B cell (primary cell): ENCODE measurements around the gene ROR2. TPM values are rescaled to one million over a fixed set of nuclear protein-coding genes. Genes with fewer than 3 reads are reported as not detected.

Experiments used
- ATAC-seq: fragments of 200-7000 bp; cut with Tn5 transposase; one replicate; pipeline ENCODE4 v1.10.0; 2021; ENCODE audit warnings: low read depth, mild to moderate bottlenecking, moderate number of reproducible peaks, moderate library complexity
- CTCF ChIA-PET: fragments of 350-600 bp; sonication (Branson Sonifier 250); formaldehyde crosslinking; loops from one replicate; lab custom pipeline; 2021; ENCODE audit warnings: antibody characterized with exemption, inconsistent platforms; lab: Charles Lee
- POLR2A ChIA-PET: fragments of 350-600 bp; sonication (Branson Sonifier 250); formaldehyde crosslinking; loops from one replicate; lab custom pipeline; 2021; ENCODE audit warnings: antibody characterized with exemption; lab: Charles Lee
- DNase-seq: peaks from one replicate; pipeline ENCODE4 v3.0.0; 2013
- H2AFZ ChIP-seq: 2 replicates; pipeline ENCODE4 v1.6.1; 2012; ENCODE audit warnings: mild to moderate bottlenecking, low read depth, low read length; ENCODE audit not compliant: insufficient read depth, poor library complexity, severe bottlenecking
- H3K27ac ChIP-seq, 2 donors: 1 replicate in 1 of 2; 2 replicates in 1 of 2; pipeline ENCODE4 v1.5.1; 2012 to 2013; ENCODE audit warnings: low read length in 2 of 2, mild to moderate bottlenecking in 2 of 2, moderate library complexity in 1 of 2
- H3K27me3 ChIP-seq, 4 experiments: fragments of 200-600 bp in 1 of 4; sonication (generic) in 1 of 4; replicated peaks in 1 of 4; 1 replicate in 2 of 4; 2 replicates in 2 of 4; pipeline versions ENCODE4 v1.6.1 to v1.7.0; 2013 to 2016; ENCODE audit warnings: low read length in 3 of 4, mild to moderate bottlenecking in 2 of 4, mixed read lengths in 1 of 4, moderate library complexity in 1 of 4; ENCODE audit not compliant: insufficient read depth in 4 of 4, control insufficient read depth in 3 of 4; ENCODE audit errors: control extremely low read depth in 1 of 4
- H3K36me3 ChIP-seq, 2 experiments: replicated peaks in 1 of 2; 1 replicate in 1 of 2; 2 replicates in 1 of 2; pipeline versions ENCODE4 v1.6.1 to v1.7.1; 2013; ENCODE audit warnings: low read length in 1 of 2; ENCODE audit not compliant: insufficient read depth in 2 of 2, control insufficient read depth in 1 of 2; ENCODE audit errors: control extremely low read depth in 1 of 2, extremely low read depth in 1 of 2
- H3K4me1 ChIP-seq, 2 donors: fragments of 200-600 bp in 1 of 2; sonication (generic) in 1 of 2; 1 replicate in 1 of 2; 2 replicates in 1 of 2; pipeline versions ENCODE4 v1.5.1 to v1.6.1; 2013 to 2017; ENCODE audit warnings: low read length in 2 of 2; ENCODE audit not compliant: control insufficient read depth in 2 of 2, insufficient read depth in 2 of 2
- H3K4me2 ChIP-seq: replicated peaks from 2 replicates; pipeline ENCODE3; 2012; ENCODE audit warnings: mild to moderate bottlenecking, low read depth, low read length; ENCODE audit not compliant: poor library complexity, severe bottlenecking
- H3K4me3 ChIP-seq, 5 experiments: fragments of 200-600 bp in 1 of 5; sonication (generic) in 1 of 5; 1 replicate in 3 of 5; 2 replicates in 2 of 5; pipeline versions ENCODE4 v1.5.1 to v1.7.0; 2011 to 2016; ENCODE audit warnings: low read length in 4 of 5, mild to moderate bottlenecking in 4 of 5, low read depth in 2 of 5, control low read depth in 1 of 5, moderate library complexity in 1 of 5; ENCODE audit not compliant: insufficient read depth in 1 of 5; ENCODE audit errors: control extremely low read depth in 1 of 5, extremely low read depth in 1 of 5
- H3K79me2 ChIP-seq: fragments of 200-600 bp; sonication (generic); one replicate; pipeline ENCODE4 v1.6.0; 2016; ENCODE audit warnings: low read length; ENCODE audit not compliant: control insufficient read depth, insufficient read depth
- H3K9ac ChIP-seq: fragments of 200-600 bp; sonication (generic); 2 replicates; pipeline ENCODE4 v1.6.1; 2017; ENCODE audit warnings: mild to moderate bottlenecking, low read length, moderate library complexity
- H3K9me3 ChIP-seq, 3 donors: one replicate each; pipeline versions ENCODE4 v1.6.1 to v1.7.1; 2013; ENCODE audit warnings: low read length in 2 of 3; ENCODE audit not compliant: control insufficient read depth in 2 of 3, insufficient read depth in 1 of 3; ENCODE audit errors: control extremely low read depth in 1 of 3
- H4K20me1 ChIP-seq: 2 replicates; pipeline ENCODE4 v1.6.0; 2012; ENCODE audit warnings: mild to moderate bottlenecking, low read length; ENCODE audit not compliant: insufficient read depth, control insufficient read depth, poor library complexity, severe bottlenecking
- H3K27ac Mint-ChIP-seq: one replicate; pipeline ENCODE4 v1.8.0; 2021; ENCODE audit warnings: mixed read lengths
- H3K27me3 Mint-ChIP-seq: one replicate; pipeline ENCODE4 v1.8.0; 2021; ENCODE audit warnings: mixed read lengths
- H3K4me1 Mint-ChIP-seq: one replicate; pipeline ENCODE4 v1.8.0; 2021; ENCODE audit warnings: mixed read lengths
- H3K4me3 Mint-ChIP-seq: one replicate; pipeline ENCODE4 v1.8.0; 2021; ENCODE audit warnings: mixed read lengths
- H3K9me3 Mint-ChIP-seq: one replicate; pipeline ENCODE4 v1.8.0; 2022; ENCODE audit warnings: mixed read lengths; ENCODE audit not compliant: insufficient read depth
- EZH2 ChIP-seq: IDR thresholded peaks from 2 replicates; pipeline ENCODE4 v1.6.1; 2012; ENCODE audit warnings: borderline replicate concordance, low read depth, mild to moderate bottlenecking, moderate library complexity, low read length; ENCODE audit not compliant: insufficient read depth, poor library complexity, severe bottlenecking
- WGBS: methylation state at CpG from one replicate; pipeline ENCODE4 v1.1.5; 2013; ENCODE audit warnings: missing lambda C conversion rate; ENCODE audit not compliant: insufficient coverage; 5-methylcytosine and 5-hydroxymethylcytosine counted together
- intact Hi-C: fragments of 100-400 bp; cut with micrococcal nuclease; formaldehyde crosslinking; loops from one replicate; pipeline ENCODE4 v1.10.0; 2022
- polyA plus RNA-seq: library from polyadenylated mRNA; depleted of rRNA; stranded (reverse); fragments of >200 nt; gene quantifications from 2 replicates; pipeline ENCODE4 v1.2.3, GENCODE V29; 2012
- total RNA-seq, 2 donors: library from RNA; stranded (reverse); fragments of 120-200 nt in 1 of 2; gene quantifications; 1 replicate in 1 of 2; 2 replicates in 1 of 2; pipeline versions ENCODE4 v1.2.3 to v1.2.4, GENCODE V29; 2013 to 2022
- TF ChIP-seq, protein P1 (sequence below): fragments of 200-600 bp; IDR thresholded peaks from one replicate; pipeline ENCODE4 v1.8.0; 2022; ENCODE audit warnings: antibody characterized with exemption, mild to moderate bottlenecking

ROR2 gene
- total and polyA plus RNA-seq, 2 donors (not counting 1 experiment from before 2014, with no cell fraction given): 0.21 to 0.49 TPM

DNA sequence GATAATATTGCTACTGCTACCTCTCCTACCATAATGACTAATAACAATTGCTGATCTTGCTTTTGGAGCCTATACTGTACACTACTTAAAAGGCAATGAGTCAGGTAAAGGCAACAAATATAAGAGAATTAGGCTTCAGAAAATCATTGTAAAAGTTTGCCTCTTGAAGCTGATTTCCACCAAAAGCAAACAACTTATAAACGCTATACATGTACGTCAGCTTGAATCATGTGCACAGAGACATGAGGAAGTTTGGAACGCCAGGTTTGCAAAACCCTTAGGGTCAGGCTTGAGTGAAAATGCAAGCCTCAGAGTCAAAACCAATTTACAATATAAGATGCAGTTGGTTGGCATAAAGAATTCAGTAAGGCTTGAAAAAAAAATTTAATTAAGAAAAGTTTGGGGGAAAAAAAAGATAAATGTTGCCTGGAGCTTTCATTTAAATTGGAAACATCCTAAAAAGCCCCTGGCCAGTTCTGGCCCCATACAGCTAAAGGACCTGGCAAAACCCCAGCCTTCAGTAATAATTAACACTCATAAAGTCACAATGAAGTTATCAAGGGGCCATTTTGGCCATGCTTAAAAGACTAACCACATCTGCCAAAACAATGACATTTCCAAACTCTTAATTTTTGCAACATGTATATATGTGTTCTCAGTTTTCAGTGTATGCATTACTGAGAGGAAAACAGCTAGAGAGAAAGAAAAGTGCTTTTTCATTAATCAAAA, 345.4 kb downstream of the ROR2 start:
- H3K36me3 ChIP-seq: no peaks in the 10 kb centered on the region
- no peaks in the 10 kb centered on the region for H4K20me1 ChIP-seq
- ATAC-seq (no peak), DNase-seq (no peak)
- no peak overlapping the region for H3K27ac Mint-ChIP-seq
- WGBS: 100% methylated on average over 2 of the region's 3 CpGs
- no peaks in the 10 kb centered on the region for H3K79me2 ChIP-seq
- ChIA-PET POLR2A (no interaction called here), CTCF (no interaction called here)
- peaks cover 0 to 18% (median 11%) of the 10 kb centered on the region in 4 experiments for H3K27me3 ChIP-seq
- H3K4me2 ChIP-seq: no peak overlapping the region
- H3K4me1 ChIP-seq: no peaks in the 10 kb centered on the region
- intact Hi-C loops: no loop called here
- no peaks in the 10 kb centered on the region for H3K9me3 Mint-ChIP-seq
- TF ChIP-seq, protein P1, sequence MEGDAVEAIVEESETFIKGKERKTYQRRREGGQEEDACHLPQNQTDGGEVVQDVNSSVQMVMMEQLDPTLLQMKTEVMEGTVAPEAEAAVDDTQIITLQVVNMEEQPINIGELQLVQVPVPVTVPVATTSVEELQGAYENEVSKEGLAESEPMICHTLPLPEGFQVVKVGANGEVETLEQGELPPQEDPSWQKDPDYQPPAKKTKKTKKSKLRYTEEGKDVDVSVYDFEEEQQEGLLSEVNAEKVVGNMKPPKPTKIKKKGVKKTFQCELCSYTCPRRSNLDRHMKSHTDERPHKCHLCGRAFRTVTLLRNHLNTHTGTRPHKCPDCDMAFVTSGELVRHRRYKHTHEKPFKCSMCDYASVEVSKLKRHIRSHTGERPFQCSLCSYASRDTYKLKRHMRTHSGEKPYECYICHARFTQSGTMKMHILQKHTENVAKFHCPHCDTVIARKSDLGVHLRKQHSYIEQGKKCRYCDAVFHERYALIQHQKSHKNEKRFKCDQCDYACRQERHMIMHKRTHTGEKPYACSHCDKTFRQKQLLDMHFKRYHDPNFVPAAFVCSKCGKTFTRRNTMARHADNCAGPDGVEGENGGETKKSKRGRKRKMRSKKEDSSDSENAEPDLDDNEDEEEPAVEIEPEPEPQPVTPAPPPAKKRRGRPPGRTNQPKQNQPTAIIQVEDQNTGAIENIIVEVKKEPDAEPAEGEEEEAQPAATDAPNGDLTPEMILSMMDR: no peak
- no peak overlapping the region for H2AFZ ChIP-seq
- no peak overlapping the region for H3K9ac ChIP-seq
- no peaks in the 10 kb centered on the region for H3K9me3 ChIP-seq
- peaks cover 38% of the 10 kb centered on the region for H3K27me3 Mint-ChIP-seq
- H3K4me1 Mint-ChIP-seq: no peaks in the 10 kb centered on the region
- no peak overlapping the region for H3K4me3 ChIP-seq
- H3K4me3 Mint-ChIP-seq: no peak overlapping the region
- no peak overlapping the region for H3K27ac ChIP-seq

DNA sequence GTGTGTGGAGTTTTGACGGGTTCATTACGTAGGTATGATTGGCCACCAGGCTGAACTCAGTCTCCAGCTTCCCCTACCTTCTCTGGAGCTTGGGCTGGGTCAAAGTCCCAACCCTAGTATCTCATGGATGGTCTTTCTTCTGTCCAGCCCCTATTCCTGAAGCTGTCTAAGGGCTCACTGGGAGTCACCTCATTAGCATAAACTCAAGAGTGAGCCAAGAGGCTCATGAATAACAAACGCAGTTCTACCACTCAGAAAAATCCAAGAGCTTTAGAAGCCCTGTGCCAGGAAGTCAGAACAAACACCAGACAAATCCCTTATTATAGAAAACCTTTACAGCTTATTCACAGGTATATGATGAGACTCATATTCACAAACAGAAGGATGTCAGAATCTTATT, 346.1 kb downstream of the ROR2 start:
- POLR2A ChIA-PET: no interaction called here
- Histone ChIP-seq H3K4me3 (no peak overlapping the region), H3K27me3 (peaks cover 0 to 18% (median 11%) of the 10 kb centered on the region in 4 experiments), H3K36me3 (no peaks in the 10 kb centered on the region), H3K4me2 (no peak overlapping the region), H2AFZ (no peak overlapping the region), H3K79me2 (no peaks in the 10 kb centered on the region), H4K20me1 (no peaks in the 10 kb centered on the region), H3K4me1 (no peaks in the 10 kb centered on the region), H3K9ac (no peak overlapping the region), H3K9me3 (no peaks in the 10 kb centered on the region), H3K27ac (no peak overlapping the region)
- Mint-ChIP-seq H3K4me1 (no peaks in the 10 kb centered on the region), H3K27me3 (peaks cover 38% of the 10 kb centered on the region), H3K27ac (no peak overlapping the region), H3K9me3 (no peaks in the 10 kb centered on the region), H3K4me3 (no peak overlapping the region)
- WGBS: 93% methylated on average over 3 of the region's 3 CpGs
- CTCF ChIA-PET: interaction anchor here (0.7 kb wide), 1 partner anchor 690 kb away, joined by 3 read pairs; no protein-coding TSS in a partner anchor
- TF ChIP-seq EZH2: no peak
- intact Hi-C loops: no loop called here
- DNase-seq (no peak), ATAC-seq (no peak)
